NK-92 (cell line): ENCODE measurements around the gene ALAD.

Experiments used
- DNase-seq: peaks from one replicate; lab custom pipeline; 2025; ENCODE audit not compliant: unreplicated experiment; lab: John Stamatoyannopoulos, UW

The ALAD gene

DNA sequence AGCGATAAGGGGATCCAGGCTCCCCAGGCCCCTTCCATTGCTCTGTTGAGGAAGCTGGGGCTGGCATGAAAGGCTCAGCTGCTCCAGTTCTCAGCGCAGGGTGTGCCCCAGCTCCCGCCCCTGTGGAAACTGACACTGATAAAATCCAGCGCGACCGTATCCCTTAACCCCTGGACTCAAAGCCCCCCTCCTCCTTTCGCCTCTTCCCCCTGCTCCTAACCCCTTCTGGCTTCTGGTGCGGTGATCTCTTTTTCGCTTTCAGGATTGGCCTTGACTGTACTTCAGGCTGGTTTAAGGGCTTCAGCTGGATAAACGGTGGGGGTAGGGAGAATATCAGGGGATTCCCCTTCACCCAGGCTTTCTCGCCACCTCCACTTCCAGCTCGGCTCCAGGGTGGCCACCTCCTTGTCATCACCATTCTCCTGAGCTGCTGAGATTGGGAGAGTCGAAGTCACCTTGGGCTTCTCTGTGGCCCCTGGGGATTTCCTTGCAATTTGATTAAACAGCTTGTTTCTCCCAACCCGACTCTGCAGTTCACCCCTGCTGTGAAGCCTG lies 50.9 kb downstream of the ALAD start:
- no peak for DNase-seq

DNA sequence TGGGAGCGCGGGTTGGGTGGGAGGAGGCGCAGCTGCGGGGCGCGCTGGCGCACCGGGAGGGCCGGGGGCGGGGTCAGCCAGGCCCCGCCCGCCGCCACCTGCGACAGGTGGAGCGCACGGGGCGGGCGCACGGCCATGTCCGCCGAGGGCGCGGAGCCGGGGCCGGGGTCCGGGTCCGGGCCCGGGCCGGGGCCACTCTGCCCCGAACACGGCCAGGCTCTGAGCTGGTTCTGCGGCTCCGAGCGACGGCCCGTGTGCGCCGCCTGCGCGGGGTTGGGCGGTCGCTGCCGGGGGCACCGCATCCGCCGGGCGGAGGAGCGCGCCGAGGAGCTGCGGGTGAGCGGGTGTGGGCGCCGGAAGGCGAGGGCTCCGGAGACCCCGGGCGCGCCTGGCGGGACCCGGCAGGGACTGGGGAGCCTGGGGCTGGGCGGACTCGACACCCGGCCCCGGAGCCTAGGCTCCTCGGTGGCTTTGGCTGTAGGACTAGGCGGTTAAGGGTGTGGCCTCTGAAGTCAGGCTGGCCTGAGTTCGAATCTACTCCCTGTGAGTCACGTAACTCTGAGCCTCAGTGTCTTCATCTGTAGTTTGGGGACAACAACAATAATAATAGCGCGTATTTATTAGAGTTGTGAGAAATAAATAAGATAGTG lies 51.5 kb downstream of the ALAD start, which contains the start of gene BSPRY:
Gene BSPRY (plus strand): TSS at position 97 of the 650 bp plus-strand sequence. CDS start 39 bp downstream, at position 136.
- no peak for DNase-seq

DNA sequence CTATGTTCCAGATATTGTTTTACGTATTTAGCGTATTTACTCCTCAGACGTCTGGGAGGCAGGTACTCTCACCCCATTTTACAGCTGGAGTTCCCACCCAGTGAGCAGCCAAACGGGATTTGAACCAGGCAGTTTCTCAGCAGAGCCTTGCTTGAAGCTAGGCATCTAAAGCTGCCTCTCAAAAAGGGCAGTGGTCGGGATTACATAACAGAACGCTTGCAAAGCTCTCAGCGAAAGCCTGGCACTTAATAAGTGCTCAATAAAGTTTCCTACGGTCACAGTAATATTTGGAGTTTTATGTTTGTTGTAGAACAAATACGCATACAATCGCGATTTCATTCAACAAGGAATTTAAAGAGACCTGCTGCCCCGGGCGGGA lies 52.0 kb downstream of the ALAD start:
- no peak for DNase-seq

DNA sequence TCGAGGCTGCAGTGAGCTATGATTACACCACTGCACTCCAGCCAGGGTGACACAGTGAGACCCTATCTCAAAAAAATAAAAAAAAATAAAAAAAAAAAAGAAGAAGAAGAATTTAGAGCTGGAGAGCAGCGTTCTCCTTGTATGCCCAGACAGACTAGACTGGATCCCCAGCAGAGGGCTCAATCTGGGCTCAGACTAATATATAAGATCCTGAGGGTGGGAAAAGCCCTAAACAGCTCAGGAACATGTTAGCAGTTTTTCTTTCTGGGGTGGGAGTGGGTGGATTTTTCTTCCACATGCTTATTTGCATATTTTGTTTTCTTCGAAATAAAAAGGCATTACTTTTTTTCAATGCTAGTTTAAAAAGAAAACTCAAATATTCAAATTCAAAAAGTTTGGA lies 52.6 kb downstream of the ALAD start:
- DNase-seq = no peak

DNA sequence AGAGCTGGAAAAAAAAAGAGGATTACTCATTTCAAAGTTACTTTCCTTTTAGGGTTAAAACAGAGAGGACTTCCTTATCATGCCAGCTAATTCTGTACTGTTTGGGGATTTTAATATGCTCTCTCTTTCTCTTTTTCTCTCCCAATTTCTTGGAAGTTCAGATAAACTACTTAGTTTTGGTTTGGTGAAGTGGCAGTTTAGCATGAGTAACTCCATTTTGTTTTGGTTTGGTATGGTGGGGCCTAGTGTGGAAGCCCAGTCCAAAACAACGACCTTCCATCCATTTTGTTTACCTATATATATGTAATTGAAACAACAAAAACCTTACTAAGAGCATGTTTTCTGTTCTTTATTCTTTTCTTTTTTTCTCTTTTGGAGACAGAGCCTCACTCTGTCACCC lies 55.4 kb downstream of the ALAD start:
- DNase-seq = no peak

DNA sequence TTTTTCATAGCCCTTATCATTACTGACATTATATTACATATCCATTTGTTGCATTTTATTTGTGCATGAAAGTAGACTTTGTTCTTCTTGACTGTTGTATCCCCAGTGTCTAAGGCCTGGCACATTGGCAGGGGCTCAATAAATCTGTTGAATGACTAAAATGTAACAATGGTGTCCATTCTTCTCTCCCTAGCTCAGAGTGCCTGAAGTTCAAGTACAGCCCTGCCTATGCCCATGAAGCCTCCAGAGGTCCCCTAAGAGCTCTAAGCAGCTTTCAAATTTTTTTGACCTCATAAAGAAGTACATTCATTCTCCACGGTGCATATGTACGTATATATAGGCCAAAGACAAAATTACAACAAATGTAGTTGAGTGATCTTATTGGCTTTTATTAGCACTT lies 55.9 kb downstream of the ALAD start:
- no peak for DNase-seq

DNA sequence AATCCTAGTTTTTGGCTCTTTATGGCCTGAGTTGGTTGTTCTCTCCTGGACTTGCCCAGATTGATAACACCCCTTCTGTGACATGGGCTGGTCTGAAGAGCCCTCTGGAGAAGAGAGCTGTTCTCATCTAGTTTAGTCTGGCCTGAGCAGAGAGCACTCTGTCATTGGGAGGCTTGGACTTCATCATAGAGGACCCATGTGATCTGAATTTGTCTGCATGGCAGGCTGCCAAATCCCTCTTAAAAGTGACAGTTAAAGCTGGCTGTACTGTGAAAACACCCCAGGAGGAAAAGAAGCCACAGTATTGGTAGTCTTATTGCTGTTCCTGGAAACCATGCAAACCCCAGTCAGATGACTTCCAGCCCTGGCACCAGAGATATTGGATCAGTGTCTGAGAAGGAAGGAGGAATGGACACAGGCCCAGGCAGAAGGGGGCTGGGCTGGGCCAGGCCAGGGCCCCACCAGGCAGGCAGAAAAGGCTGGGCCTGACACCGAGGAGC lies 57.3 kb downstream of the ALAD start:
- no peak for DNase-seq

DNA sequence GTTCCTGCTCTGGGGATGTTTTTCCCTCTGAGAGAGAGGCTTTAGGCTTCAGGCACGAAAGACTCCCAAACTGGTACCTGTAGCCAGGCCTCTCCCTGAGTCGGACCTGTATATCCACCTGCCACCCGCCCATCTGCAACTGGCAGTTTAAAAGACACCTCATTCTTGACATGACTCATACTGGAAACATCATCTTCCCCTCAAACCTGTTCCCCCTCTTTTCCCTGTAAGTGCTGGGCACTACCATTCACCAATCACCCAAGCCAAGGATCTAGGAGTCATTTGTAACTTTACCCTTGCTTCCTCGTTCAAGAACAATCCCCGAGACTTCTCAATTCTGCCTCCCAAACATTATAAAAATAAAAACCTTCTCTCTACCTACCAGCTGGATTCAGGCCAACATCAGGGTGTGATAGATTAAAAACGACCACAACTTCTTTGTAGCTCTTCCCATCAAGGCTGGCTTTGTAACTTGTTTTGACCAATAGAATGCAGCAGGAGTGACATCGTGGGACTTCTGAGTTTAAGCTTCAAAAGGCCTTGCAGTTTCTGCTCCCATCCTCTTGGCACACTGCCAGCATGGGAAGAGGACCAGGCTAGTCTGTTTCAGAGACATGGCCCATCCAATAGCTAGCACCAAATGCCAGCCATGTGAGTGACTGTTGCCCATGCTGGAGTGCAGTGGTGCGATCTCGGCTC lies 59.2 kb downstream of the ALAD start:
- DNase-seq = no peak

DNA sequence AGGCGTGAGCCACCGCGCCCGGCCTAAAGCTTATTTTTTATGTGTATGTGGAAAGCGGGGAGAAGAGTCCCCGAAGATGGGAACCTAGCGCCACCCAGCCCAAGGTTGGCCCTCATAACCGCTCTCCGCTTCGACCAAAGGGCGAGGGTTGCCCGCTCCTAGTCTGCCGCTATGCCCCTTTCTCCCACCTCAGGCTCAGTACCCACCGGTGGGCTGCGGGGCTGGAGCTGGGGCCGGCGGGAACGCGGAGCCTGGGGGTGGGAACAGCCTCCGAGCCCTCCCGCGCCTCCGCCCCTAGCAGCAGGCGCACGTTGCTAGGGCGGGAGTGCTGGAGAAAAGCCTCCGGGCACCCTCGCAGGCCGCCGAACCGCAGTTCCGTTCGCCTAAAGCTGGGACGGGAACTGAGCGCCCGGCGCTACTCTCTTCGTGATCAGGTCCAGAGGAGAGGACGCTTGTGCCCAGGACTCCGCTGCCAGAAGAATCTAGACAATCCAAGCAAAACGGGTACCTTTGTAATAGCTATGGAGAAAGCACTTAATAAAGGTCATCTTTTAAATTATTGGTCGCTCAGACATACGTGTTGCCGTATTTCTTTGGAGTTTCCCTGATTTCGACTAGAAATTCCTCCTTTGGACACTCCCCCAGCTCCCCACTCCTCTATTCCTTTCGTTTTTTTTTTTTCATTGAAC lies 60.9 kb downstream of the ALAD start, which contains the start of gene WDR31:
Gene WDR31 (minus strand): TSS at position 265 of the 689 bp plus-strand sequence. CDS start 8,253 bp downstream, outside the sequence.
- no peak for DNase-seq

DNA sequence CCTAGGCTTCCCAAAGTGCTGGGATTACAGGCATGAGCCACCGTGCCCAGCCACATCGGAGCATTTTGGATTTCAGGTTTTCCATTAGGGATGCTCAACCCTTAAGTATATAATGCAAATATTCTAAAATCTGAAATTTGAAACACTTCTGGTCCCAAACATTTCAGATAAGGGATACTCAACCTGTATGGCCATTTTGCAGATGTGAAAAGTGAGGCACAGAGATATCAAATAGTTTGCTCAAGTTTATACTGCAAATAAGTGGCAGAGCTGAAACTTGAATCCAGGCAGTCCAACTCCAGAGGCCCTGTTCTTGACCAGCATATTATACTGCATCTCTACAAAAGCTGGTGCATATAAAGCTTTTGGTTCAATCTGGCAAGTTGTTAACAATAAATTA lies 63.4 kb downstream of the ALAD start:
- DNase-seq = no peak
